Pons (tissue), 1 donor: ENCODE measurements around the gene NAPA.

Experiments
- DNase-seq: peaks from one replicate; pipeline ENCODE4 v3.0.0-alpha.2; 2016; ENCODE audit warnings: low spot score

Gene NAPA

GRCh38 chr19:47521473-47522180 is 6.8 kb upstream of the NAPA start:
- DNase-seq, result no peak

- DNase-seq, result no peak
Observed at GRCh38 chr19:47520839-47521238, 6.0 kb upstream of the NAPA start.

GRCh38 chr19:47520343-47520806 is 5.5 kb upstream of the NAPA start:
- no peak for DNase-seq

GRCh38 chr19:47518854-47519253 is 4.0 kb upstream of the NAPA start:
- DNase-seq, result no peak

- DNase-seq, result no peak
Observed at GRCh38 chr19:47518139-47518538, 3.3 kb upstream of the NAPA start.

- DNase-seq, result no peak
Observed at GRCh38 chr19:47514151-47514868, 553 bp downstream of the NAPA start.

GRCh38 chr19:47512948-47513319 is 1.9 kb downstream of the NAPA start:
- DNase-seq, result no peak

- no peak for DNase-seq
Observed at GRCh38 chr19:47512183-47512947, 2.5 kb downstream of the NAPA start.

- DNase-seq, result no peak
Observed at GRCh38 chr19:47511681-47512080, 3.2 kb downstream of the NAPA start.

- no peak for DNase-seq
Observed at GRCh38 chr19:47511128-47511517, 3.7 kb downstream of the NAPA start.

- DNase-seq, result no peak
Observed at GRCh38 chr19:47510516-47511127, 4.2 kb downstream of the NAPA start.

GRCh38 chr19:47509973-47510372 is 4.9 kb downstream of the NAPA start:
- DNase-seq, result peak; percentile 34

- no peak for DNase-seq
Observed at GRCh38 chr19:47509170-47509847, 5.6 kb downstream of the NAPA start.

GRCh38 chr19:47508721-47509120 is 6.1 kb downstream of the NAPA start:
- no peak for DNase-seq

GRCh38 chr19:47507924-47508553 is 6.8 kb downstream of the NAPA start:
- DNase-seq, result no peak

GRCh38 chr19:47507012-47507411 is 7.9 kb downstream of the NAPA start:
- DNase-seq, result peak; percentile 44

- DNase-seq, result no peak
Observed at GRCh38 chr19:47506459-47506858, 8.4 kb downstream of the NAPA start.

- no peak for DNase-seq
Observed at GRCh38 chr19:47505506-47505905, 9.4 kb downstream of the NAPA start.

GRCh38 chr19:47503826-47504150 is 11.1 kb downstream of the NAPA start:
- no peak for DNase-seq

GRCh38 chr19:47503130-47503825 is 11.6 kb downstream of the NAPA start:
- no peak for DNase-seq
